Sigmoid colon (tissue), 7 donors: ENCODE data around the gene WDR83. TPM values are rescaled to one million over a fixed set of nuclear protein-coding genes. Genes with fewer than 3 reads are reported as not detected.

Experiments
- DNase-seq: peaks from one replicate; pipeline ENCODE4 v3.0.0-alpha.2; 2019
- H3K27ac ChIP-seq, 4 donors: fragments of 200-600 bp; sonication (generic); one replicate each; pipeline ENCODE4 v1.5.1; 2016 to 2019; ENCODE audit warnings: mild to moderate bottlenecking in 1 of 4
- H3K27me3 ChIP-seq, 3 donors: fragments of 200-600 bp; sonication (generic); one replicate each; pipeline ENCODE4 v1.5.1; 2019; ENCODE audit warnings: mild to moderate bottlenecking in 1 of 3
- H3K36me3 ChIP-seq, 4 donors: fragments of 200-600 bp; sonication (generic); one replicate each; pipeline ENCODE4 v1.5.1; 2016 to 2019
- H3K4me1 ChIP-seq, 4 donors: fragments of 200-600 bp; sonication (generic); one replicate each; pipeline ENCODE4 v1.5.1; 2017 to 2019
- H3K4me3 ChIP-seq, 4 donors: fragments of 200-600 bp; sonication (generic); one replicate each; pipeline ENCODE4 v1.5.1; 2017 to 2019; ENCODE audit warnings: mild to moderate bottlenecking in 2 of 4, moderate library complexity in 1 of 4
- H3K9me3 ChIP-seq, 4 donors: fragments of 200-600 bp in 3 of 4; sonication (generic) in 3 of 4; one replicate each; pipeline versions ENCODE4 v1.5.1 to v1.6.1; 2013 to 2019
- EP300 ChIP-seq, 4 donors: sonication (generic); formaldehyde crosslinking; IDR thresholded peaks; one replicate each; pipeline ENCODE4 v1.6.1; 2017; ENCODE audit warnings: antibody characterized with exemption in 4 of 4
- POLR2A ChIP-seq, 2 donors: fragments of 450-650 bp; IDR thresholded peaks; one replicate each; pipeline ENCODE4 v1.6.1; 2016; ENCODE audit warnings: antibody characterized with exemption in 2 of 2, mild to moderate bottlenecking in 2 of 2, moderate library complexity in 2 of 2
- POLR2AphosphoS5 ChIP-seq, 4 donors: sonication (generic); formaldehyde crosslinking; IDR thresholded peaks; one replicate each; pipeline ENCODE4 v1.6.1; 2017; ENCODE audit warnings: antibody characterized with exemption in 4 of 4
- WGBS, 2 donors: extraction: QIAGEN DNeasy Blood & Tissue Kit; methylation state at CpG; one replicate each; pipeline ENCODE4 v1.1.7; 2013; 5-methylcytosine and 5-hydroxymethylcytosine counted together
- intact Hi-C: fragments of 100-400 bp; cut with DNase I; formaldehyde crosslinking; loops from one replicate; pipeline ENCODE4 v1.15.1; 2023
- polyA plus RNA-seq, 3 donors: library from polyadenylated mRNA; stranded (reverse); fragments of 200-250 nt; gene quantifications; one replicate each; pipeline ENCODE4 v1.2.3, GENCODE V29; 2013
- total RNA-seq, 4 donors: library from RNA; depleted of rRNA; stranded (reverse); fragments of >200 nt; gene quantifications; one replicate each; pipeline ENCODE4 v1.1.0, GENCODE V29; 2016
- TF ChIP-seq, protein P1 (sequence below), 4 experiments: fragments of 450-650 bp in 3 of 4; fragments of 200-600 bp in 1 of 4; IDR thresholded peaks; one replicate each; pipeline ENCODE4 v1.5.1; 2016 to 2019; ENCODE audit warnings: antibody characterized with exemption in 4 of 4, mild to moderate bottlenecking in 3 of 4, moderate library complexity in 2 of 4
- donor health status: healthy with polysubstance abuse.
- donor health status: Bipolar disorder and iron deficiency.
- donor health status: healthy.

WDR83 gene
- total and polyA plus RNA-seq, 7 donors = 7.8 to 13.4 (median 11.0) TPM

DNA sequence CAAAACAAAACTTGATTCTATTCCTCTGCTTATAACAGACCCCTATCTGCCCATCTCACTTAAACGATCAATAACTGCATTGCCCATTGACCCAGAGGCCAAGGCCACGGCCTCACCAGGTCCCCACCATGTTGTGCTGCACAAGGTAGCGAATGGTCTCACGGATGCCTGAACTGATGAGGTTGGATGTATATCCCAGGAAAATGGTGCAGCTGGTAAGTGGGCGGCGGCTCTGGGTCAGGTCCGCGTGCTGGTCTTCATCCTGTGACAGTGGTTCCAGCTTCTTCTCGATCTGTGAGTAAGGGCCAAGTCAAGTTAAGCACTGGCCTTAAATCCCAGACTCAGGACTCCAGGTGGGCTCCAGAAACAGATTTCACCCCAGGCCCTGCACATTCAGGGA lies 13.4 kb downstream of the WDR83 start:
- H3K36me3 ChIP-seq = peaks cover 28 to 51% (median 37%) of the 10 kb centered on the region in 4 donors

DNA sequence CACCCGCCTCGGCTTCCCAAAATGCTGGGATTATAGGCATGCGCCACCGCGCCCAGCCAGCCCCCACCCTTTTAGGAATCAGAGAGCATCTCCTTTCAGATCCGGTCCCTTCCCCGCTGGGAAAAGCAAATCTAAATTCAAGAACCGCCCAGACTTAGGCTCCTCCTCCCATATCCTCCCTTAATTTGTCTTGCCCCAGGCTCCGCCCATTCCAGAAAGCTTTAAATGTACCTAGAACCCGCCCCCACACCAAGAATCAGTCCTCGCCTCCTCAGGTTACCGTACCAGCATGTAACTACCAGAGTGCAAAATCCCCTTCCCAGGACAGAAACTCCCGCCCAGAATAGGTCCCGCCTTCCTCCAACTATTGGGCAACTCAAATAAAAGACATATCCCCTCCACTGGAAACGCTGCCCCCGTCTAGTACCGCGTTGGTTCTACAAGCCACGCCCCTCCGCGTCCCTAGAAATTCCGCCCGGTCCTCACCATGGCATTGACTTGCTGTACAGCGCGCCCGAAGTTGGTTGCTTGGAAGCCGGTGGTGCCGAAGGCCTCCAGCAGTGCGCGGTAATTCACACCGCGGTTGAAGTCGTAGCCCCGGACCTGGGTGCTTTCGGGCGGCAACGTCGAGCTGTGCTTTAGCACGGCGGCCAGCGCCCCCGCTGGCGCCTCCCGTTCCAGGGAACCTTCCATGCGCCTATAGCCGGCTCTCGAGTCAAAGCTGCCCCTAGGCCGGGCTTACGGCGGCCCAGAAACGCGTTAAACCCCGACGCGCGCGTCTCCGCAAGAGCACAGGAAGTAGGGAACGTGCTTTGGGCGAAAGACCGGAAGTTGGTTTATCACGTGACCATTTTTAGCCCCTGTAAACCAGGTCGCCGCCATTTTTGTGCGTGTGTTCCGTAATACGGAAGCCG lies 14.7 kb downstream of the WDR83 start, which contains the start of gene DHPS:
DHPS (minus strand) TSS at position 807 of the 914 bp plus-strand sequence; CDS start at position 693, 114 bp downstream.
- Histone ChIP-seq H3K4me1 (peaks cover 0 to 23% (median 16%) of the 10 kb centered on the region in 4 donors), H3K27ac (peak within 1 kb of the TSS; percentile 97 to 100 (median 100)), H3K4me3 (peak within 1 kb of the TSS; percentile 96 to 99 (median 98)), H3K36me3 (peaks cover 22 to 38% (median 27%) of the 10 kb centered on the region in 4 donors), H3K9me3 (no peaks in the 10 kb centered on the region), H3K27me3 (no peaks in the 10 kb centered on the region)
- intact Hi-C loops = loop anchor here (2.0 kb wide), 1 partner anchor 41 kb away; the partner anchor contains the start of gene TNPO2
- peak; percentile 8 to 39 for TF ChIP-seq POLR2A (IDR thresholded peaks at IDR 0.05)
- peak; percentile 73 to 84 (median 79) for TF ChIP-seq POLR2AphosphoS5 (IDR thresholded peaks at IDR 0.05)
- TF ChIP-seq, protein P1, sequence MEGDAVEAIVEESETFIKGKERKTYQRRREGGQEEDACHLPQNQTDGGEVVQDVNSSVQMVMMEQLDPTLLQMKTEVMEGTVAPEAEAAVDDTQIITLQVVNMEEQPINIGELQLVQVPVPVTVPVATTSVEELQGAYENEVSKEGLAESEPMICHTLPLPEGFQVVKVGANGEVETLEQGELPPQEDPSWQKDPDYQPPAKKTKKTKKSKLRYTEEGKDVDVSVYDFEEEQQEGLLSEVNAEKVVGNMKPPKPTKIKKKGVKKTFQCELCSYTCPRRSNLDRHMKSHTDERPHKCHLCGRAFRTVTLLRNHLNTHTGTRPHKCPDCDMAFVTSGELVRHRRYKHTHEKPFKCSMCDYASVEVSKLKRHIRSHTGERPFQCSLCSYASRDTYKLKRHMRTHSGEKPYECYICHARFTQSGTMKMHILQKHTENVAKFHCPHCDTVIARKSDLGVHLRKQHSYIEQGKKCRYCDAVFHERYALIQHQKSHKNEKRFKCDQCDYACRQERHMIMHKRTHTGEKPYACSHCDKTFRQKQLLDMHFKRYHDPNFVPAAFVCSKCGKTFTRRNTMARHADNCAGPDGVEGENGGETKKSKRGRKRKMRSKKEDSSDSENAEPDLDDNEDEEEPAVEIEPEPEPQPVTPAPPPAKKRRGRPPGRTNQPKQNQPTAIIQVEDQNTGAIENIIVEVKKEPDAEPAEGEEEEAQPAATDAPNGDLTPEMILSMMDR (IDR thresholded peaks at IDR 0.05) = no peak
- peak in 1 of 4 donors; percentile 70 for TF ChIP-seq EP300 (IDR thresholded peaks at IDR 0.05)
- peak; percentile 97 for DNase-seq
- WGBS, 2 donors = 0% methylated on average over 68 of the region's 68 CpGs

More for the DNA sequence above, 13.4 kb downstream of the WDR83 start:
- 94 to 95% methylated on average over 9 of the region's 9 CpGs for WGBS, 2 donors
- intact Hi-C loops = loop anchor here (2.0 kb wide), 1 partner anchor 43 kb away; the partner anchor contains the start of gene TNPO2
- Histone ChIP-seq H3K27me3 (no peaks in the 10 kb centered on the region), H3K9me3 (no peaks in the 10 kb centered on the region), H3K27ac (no peak overlapping the region), H3K4me1 (peaks cover 0 to 27% (median 17%) of the 10 kb centered on the region in 4 donors), H3K4me3 (no peak overlapping the region)
- DNase-seq = no peak
- TF ChIP-seq POLR2AphosphoS5 (IDR thresholded peaks at IDR 0.05) (no peak), POLR2A (IDR thresholded peaks at IDR 0.05) (no peak), EP300 (IDR thresholded peaks at IDR 0.05) (no peak)
- TF ChIP-seq, protein P1 (IDR thresholded peaks at IDR 0.05) = no peak

DNA sequence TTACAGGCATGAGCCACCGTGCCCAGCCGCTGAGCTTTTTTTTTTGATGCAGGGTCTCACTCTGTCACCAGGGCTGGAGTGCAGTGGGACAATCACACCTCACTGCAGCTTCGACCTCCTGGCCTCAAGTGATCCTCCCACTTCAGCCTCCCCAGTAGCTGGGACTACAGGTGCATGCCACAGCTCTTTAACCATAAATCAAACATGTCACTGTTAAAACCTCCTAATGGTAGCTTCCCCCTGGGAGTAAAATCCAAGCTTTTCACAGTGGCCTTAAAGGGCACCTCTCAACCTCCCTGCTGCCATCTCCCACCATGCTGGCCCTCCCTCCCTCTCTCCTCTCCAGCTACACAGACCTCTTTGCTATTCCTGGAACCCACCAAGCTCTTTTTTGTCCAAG lies 19.2 kb downstream of the WDR83 start:
- Histone ChIP-seq H3K4me3 (no peak overlapping the region), H3K4me1 (peaks cover 0 to 8% (median 3%) of the 10 kb centered on the region in 4 donors), H3K36me3 (no peaks in the 10 kb centered on the region), H3K9me3 (no peaks in the 10 kb centered on the region), H3K27ac (no peak overlapping the region), H3K27me3 (no peaks in the 10 kb centered on the region)
- WGBS, 2 donors = 86 to 90% methylated on average over 3 of the region's 3 CpGs
- DNase-seq = no peak
- intact Hi-C loops = no loop called here
- TF ChIP-seq POLR2A (IDR thresholded peaks at IDR 0.05) (no peak), EP300 (IDR thresholded peaks at IDR 0.05) (no peak), POLR2AphosphoS5 (IDR thresholded peaks at IDR 0.05) (no peak)
- TF ChIP-seq, protein P1 (IDR thresholded peaks at IDR 0.05) = no peak

DNA sequence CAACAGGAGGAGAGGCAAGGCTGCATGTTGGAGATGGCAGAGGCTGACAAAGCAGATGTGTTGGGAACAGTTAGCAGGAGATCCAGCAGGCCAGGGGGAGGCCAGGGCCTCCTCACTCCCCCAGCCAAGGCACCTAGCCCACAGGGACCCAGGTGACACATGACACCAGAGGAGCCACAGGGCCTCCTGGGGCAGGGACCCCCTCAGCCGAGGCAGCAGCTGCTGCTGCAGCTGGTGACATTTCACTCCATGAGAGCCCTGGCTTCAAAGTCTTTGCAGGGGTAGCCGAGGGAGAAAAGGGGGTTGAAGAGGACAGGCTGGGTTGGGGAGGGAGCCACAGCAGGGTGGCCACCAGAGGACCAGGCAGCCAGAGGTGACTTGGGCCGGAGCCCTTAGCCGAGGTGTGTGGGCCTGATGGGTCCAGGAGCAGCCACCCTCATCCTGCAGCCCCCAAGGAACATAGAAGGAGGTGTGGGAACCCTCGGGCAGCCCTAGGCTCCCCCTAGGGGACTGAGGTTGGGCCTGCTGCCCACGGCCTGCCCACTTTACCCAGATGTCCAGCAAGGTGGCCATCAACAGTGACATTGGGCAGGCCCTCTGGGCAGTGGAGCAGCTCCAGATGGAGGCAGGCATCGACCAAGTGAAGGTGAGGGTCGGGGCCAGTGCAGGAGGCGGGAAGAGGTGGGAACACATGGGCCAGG lies 21.0 kb downstream of the WDR83 start, which contains the start of gene GNG14:
GNG14 (plus strand) TSS at position 503 of the 701 bp plus-strand sequence; CDS start at position 554, 51 bp downstream.
- H3K27ac ChIP-seq = no peak within 1 kb of the TSS
- intact Hi-C loops = no loop called here
- H3K27me3 ChIP-seq = no peaks in the 10 kb centered on the region
- TF ChIP-seq EP300 (IDR thresholded peaks at IDR 0.05) = no peak
- TF ChIP-seq POLR2A (IDR thresholded peaks at IDR 0.05) = no peak
- TF ChIP-seq POLR2AphosphoS5 (IDR thresholded peaks at IDR 0.05) = no peak
- TF ChIP-seq, protein P1 (IDR thresholded peaks at IDR 0.05) = no peak
- 82 to 89% methylated on average over 9 of the region's 9 CpGs for WGBS, 2 donors
- no peak for DNase-seq
- no peak within 1 kb of the TSS for H3K4me3 ChIP-seq
- H3K9me3 ChIP-seq = no peaks in the 10 kb centered on the region
- no peaks in the 10 kb centered on the region for H3K4me1 ChIP-seq
- H3K36me3 ChIP-seq = no peaks in the 10 kb centered on the region
